ENCODE results near the gene UBXN11.

DNA sequence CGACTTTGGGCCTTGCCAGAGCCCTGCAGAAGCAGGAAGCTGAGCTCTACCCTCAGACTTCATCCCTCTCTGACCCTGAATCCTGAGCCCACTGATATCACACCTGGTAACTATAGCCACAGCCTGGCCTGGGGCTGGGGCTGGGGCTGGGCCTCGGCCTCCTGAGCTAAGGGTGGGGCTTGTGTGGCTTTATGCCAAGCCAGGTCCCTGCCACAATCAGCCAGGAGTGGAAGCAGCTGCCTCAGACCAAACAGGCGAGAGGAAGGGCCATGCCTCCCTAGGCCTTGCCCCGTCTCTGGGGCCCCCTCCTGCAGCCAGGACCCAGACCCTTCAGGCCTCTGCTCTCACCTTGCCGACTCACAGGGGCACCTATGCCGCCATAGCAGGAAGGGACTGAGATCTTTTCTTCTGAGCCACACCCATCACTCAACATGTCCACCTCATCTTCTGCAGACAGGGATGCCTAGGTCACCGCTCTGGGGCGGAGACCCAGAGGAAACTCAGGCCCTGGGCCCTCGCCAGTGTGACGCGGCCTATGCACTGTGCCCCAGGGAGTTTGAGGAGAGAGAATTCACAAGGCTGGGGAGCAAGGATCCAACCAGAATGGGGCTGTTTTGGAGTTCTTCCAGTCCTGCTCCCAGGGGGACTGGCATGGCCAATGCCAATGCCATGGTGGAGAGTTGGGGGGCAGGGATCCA is 5.7 kb downstream of the UBXN11 start:
- TF ChIP-seq, protein P1, sequence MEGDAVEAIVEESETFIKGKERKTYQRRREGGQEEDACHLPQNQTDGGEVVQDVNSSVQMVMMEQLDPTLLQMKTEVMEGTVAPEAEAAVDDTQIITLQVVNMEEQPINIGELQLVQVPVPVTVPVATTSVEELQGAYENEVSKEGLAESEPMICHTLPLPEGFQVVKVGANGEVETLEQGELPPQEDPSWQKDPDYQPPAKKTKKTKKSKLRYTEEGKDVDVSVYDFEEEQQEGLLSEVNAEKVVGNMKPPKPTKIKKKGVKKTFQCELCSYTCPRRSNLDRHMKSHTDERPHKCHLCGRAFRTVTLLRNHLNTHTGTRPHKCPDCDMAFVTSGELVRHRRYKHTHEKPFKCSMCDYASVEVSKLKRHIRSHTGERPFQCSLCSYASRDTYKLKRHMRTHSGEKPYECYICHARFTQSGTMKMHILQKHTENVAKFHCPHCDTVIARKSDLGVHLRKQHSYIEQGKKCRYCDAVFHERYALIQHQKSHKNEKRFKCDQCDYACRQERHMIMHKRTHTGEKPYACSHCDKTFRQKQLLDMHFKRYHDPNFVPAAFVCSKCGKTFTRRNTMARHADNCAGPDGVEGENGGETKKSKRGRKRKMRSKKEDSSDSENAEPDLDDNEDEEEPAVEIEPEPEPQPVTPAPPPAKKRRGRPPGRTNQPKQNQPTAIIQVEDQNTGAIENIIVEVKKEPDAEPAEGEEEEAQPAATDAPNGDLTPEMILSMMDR (IDR thresholded peaks at IDR 0.05), result no peak
- no peak for TF ChIP-seq RAD21 (IDR thresholded peaks at IDR 0.05; ENCODE audit: low read length)
- TF ChIP-seq POLR2AphosphoS5 (IDR thresholded peaks at IDR 0.05; ENCODE audit: low read depth, low read length), result no peak
- no peak for TF ChIP-seq YY1 (IDR thresholded peaks at IDR 0.05; ENCODE audit: low read depth)
